H9 (cell line): ENCODE data around the gene SOWAHB. TPM values are rescaled to one million over a fixed set of nuclear protein-coding genes. Genes with fewer than 3 reads are reported as not detected.

Source experiments
- DNase-seq: peaks from one replicate; pipeline ENCODE4 v3.0.0-alpha.2; 2017
- H2AFZ ChIP-seq: one replicate; pipeline ENCODE4 v1.6.1; 2013; ENCODE audit warnings: mild to moderate bottlenecking, low read length, control low read depth, moderate library complexity
- H2AK5ac ChIP-seq: 2 replicates; pipeline ENCODE4 v1.6.1; 2013; ENCODE audit warnings: low read length, control low read depth, mixed read lengths; ENCODE audit not compliant: insufficient read length
- H2BK120ac ChIP-seq: one replicate; pipeline ENCODE4 v1.6.1; 2013; ENCODE audit warnings: low read depth, mild to moderate bottlenecking, low read length, control low read depth, inconsistent platforms; ENCODE audit not compliant: poor library complexity, severe bottlenecking
- H2BK12ac ChIP-seq: 2 replicates; pipeline ENCODE4 v1.6.1; 2013; ENCODE audit warnings: low read length, control low read depth, mixed read lengths, low read depth; ENCODE audit not compliant: insufficient read length
- H2BK15ac ChIP-seq: 2 replicates; pipeline ENCODE4 v1.6.1; 2013; ENCODE audit warnings: low read depth, low read length, control low read depth
- H2BK20ac ChIP-seq: one replicate; pipeline ENCODE4 v1.6.1; 2013; ENCODE audit warnings: low read depth, mild to moderate bottlenecking, low read length, control low read depth, inconsistent platforms; ENCODE audit not compliant: poor library complexity, severe bottlenecking
- H2BK5ac ChIP-seq: 2 replicates; pipeline ENCODE4 v1.6.1; 2013; ENCODE audit warnings: low read length, control low read depth, mixed read lengths; ENCODE audit not compliant: insufficient read length
- H3K14ac ChIP-seq: 2 replicates; pipeline ENCODE4 v1.6.1; 2013; ENCODE audit warnings: low read length, control low read depth; ENCODE audit not compliant: insufficient read depth
- H3K18ac ChIP-seq: 2 replicates; pipeline ENCODE4 v1.6.1; 2013; ENCODE audit warnings: low read depth, mild to moderate bottlenecking, mixed read lengths, low read length, control low read depth; ENCODE audit not compliant: insufficient read length
- H3K23ac ChIP-seq: 2 replicates; pipeline ENCODE4 v1.6.1; 2013; ENCODE audit warnings: low read length, control low read depth, mixed read lengths, low read depth; ENCODE audit not compliant: insufficient read length
- H3K23me2 ChIP-seq: 2 replicates; pipeline ENCODE4 v1.6.1; 2013; ENCODE audit warnings: low read depth, mild to moderate bottlenecking, mixed read lengths, low read length, control low read depth; ENCODE audit not compliant: insufficient read length, poor library complexity, severe bottlenecking
- H3K27ac ChIP-seq: 2 replicates; pipeline ENCODE4 v1.5.1; 2013; ENCODE audit warnings: low read length, control low read depth, mixed read lengths, low read depth; ENCODE audit not compliant: insufficient read length
- H3K27me3 ChIP-seq: 2 replicates; pipeline ENCODE4 v1.6.1; 2013; ENCODE audit warnings: low read length, control low read depth, inconsistent platforms; ENCODE audit not compliant: insufficient read depth
- H3K4ac ChIP-seq: 2 replicates; pipeline ENCODE4 v1.6.1; 2013; ENCODE audit warnings: low read depth, mild to moderate bottlenecking, control low read depth, inconsistent platforms, low read length, moderate library complexity
- H3K4me1 ChIP-seq: 2 replicates; pipeline ENCODE4 v1.6.1; 2013; ENCODE audit warnings: low read length, control low read depth, inconsistent platforms; ENCODE audit not compliant: insufficient read depth
- H3K4me2 ChIP-seq: 2 replicates; pipeline ENCODE4 v1.6.1; 2013; ENCODE audit warnings: low read length, control low read depth, mixed read lengths; ENCODE audit not compliant: insufficient read length, insufficient read depth
- H3K56ac ChIP-seq: 2 replicates; pipeline ENCODE4 v1.6.1; 2013; ENCODE audit warnings: low read depth, mild to moderate bottlenecking, mixed read lengths, low read length, control low read depth; ENCODE audit not compliant: insufficient read length
- H3K79me1 ChIP-seq: 2 replicates; pipeline ENCODE4 v1.6.1; 2013; ENCODE audit warnings: low read depth, mild to moderate bottlenecking, moderate library complexity, low read length, control low read depth, inconsistent platforms; ENCODE audit not compliant: insufficient read depth, poor library complexity, severe bottlenecking
- H3K79me2 ChIP-seq: 2 replicates; pipeline ENCODE4 v1.6.1; 2013; ENCODE audit warnings: low read length, control low read depth, inconsistent platforms; ENCODE audit not compliant: insufficient read depth
- H3K9ac ChIP-seq: 2 replicates; pipeline ENCODE4 v1.6.1; 2013; ENCODE audit warnings: low read length, control low read depth, mixed read lengths; ENCODE audit not compliant: insufficient read length; ENCODE audit errors: extremely low read depth
- H3K9me3 ChIP-seq: one replicate; pipeline ENCODE4 v1.6.1; 2013; ENCODE audit warnings: low read depth, low read length, inconsistent platforms; ENCODE audit not compliant: control insufficient read depth
- H3T11ph ChIP-seq: one replicate; pipeline ENCODE4 v1.6.1; 2013; ENCODE audit warnings: mild to moderate bottlenecking, low read length, control low read depth, inconsistent platforms
- H4K20me1 ChIP-seq: one replicate; pipeline ENCODE4 v1.6.1; 2013; ENCODE audit not compliant: control insufficient read depth, insufficient read length, insufficient read depth
- H4K5ac ChIP-seq: 2 replicates; pipeline ENCODE4 v1.6.1; 2013; ENCODE audit warnings: low read depth, mild to moderate bottlenecking, mixed read lengths, low read length, control low read depth; ENCODE audit not compliant: insufficient read length
- H4K8ac ChIP-seq: replicated peaks from 2 replicates; pipeline ENCODE4 v1.6.1; 2013; ENCODE audit warnings: low read length, control low read depth, mixed read lengths, low read depth; ENCODE audit not compliant: insufficient read length
- H4K91ac ChIP-seq: 2 replicates; pipeline ENCODE4 v1.6.1; 2013; ENCODE audit warnings: low read depth, mild to moderate bottlenecking, moderate library complexity, mixed read lengths, low read length, control low read depth; ENCODE audit not compliant: insufficient read length
- H3K27ac Mint-ChIP-seq, 3 experiments: 2 replicates in 2 of 3; 3 replicates in 1 of 3; pipeline ENCODE4 v1.8.0; 2020 to 2021; ENCODE audit warnings: mixed read lengths in 3 of 3, mild to moderate bottlenecking in 1 of 3, moderate library complexity in 1 of 3
- H3K27me3 Mint-ChIP-seq: 2 replicates; pipeline ENCODE4 v1.8.0; 2021; ENCODE audit warnings: low read depth, mild to moderate bottlenecking, moderate library complexity, mixed read lengths
- H3K36me3 Mint-ChIP-seq, 3 experiments: 2 replicates in 2 of 3; 3 replicates in 1 of 3; pipeline ENCODE4 v1.8.0; 2020 to 2021; ENCODE audit warnings: low read depth in 3 of 3, mixed read lengths in 3 of 3; ENCODE audit not compliant: insufficient read depth in 1 of 3
- H3K4me1 Mint-ChIP-seq, 2 experiments: 2 replicates each; pipeline ENCODE4 v1.8.0; 2020; ENCODE audit warnings: mixed read lengths in 2 of 2
- H3K4me3 Mint-ChIP-seq, 2 experiments: 2 replicates in 1 of 2; 3 replicates in 1 of 2; pipeline ENCODE4 v1.8.0; 2020 to 2021; ENCODE audit warnings: mild to moderate bottlenecking in 2 of 2, mixed read lengths in 2 of 2, moderate library complexity in 1 of 2
- H3K9me3 Mint-ChIP-seq, 2 experiments: 2 replicates in 1 of 2; 3 replicates in 1 of 2; pipeline ENCODE4 v1.8.0; 2020; ENCODE audit warnings: mild to moderate bottlenecking in 2 of 2, mixed read lengths in 2 of 2, moderate library complexity in 1 of 2
- WGBS: extraction: QIAGEN DNeasy Blood & Tissue Kit; methylation state at CpG from one replicate; pipeline ENCODE4 v1.1.7; 2013; ENCODE audit warnings: missing lambda C conversion rate, low lambda C conversion rate, mixed read lengths; ENCODE audit not compliant: insufficient read length; ENCODE audit errors: extremely low coverage; 5-methylcytosine and 5-hydroxymethylcytosine counted together
- total RNA-seq: library from RNA; stranded (reverse); gene quantifications from 2 replicates; pipeline ENCODE4 v1.2.1, GENCODE V29; 2021
- TF ChIP-seq, protein P1 (sequence below): fragments of 200-600 bp; sonication (generic); conservative IDR thresholded peaks from 3 replicates; pipeline ENCODE4 v1.8.0; 2021; ENCODE audit warnings: antibody characterized with exemption, mild to moderate bottlenecking

SOWAHB gene
- total RNA-seq, 1 experiment from 2014 or later: 0.26 TPM

GRCh38 chr4:76866641-76867040 is 31.3 kb downstream of the SOWAHB start:
- Histone ChIP-seq H3K23me2 (no peaks in the 10 kb centered on the region), H3K14ac (no peak overlapping the region), H4K8ac (no peak overlapping the region), H2BK20ac (no peak overlapping the region), H3K9ac (no peak overlapping the region), H2BK15ac (no peak overlapping the region), H3K27ac (no peak overlapping the region), H2BK12ac (no peak overlapping the region), H2BK5ac (no peak overlapping the region), H3K18ac (no peak overlapping the region), H4K91ac (no peak overlapping the region), H2AK5ac (no peak overlapping the region), H4K5ac (no peak overlapping the region), H3K23ac (no peak overlapping the region), H2AFZ (no peak overlapping the region), H2BK120ac (no peak overlapping the region), H3K79me2 (no peaks in the 10 kb centered on the region), H3K4me1 (no peaks in the 10 kb centered on the region; the same call in 1 of the 2 replicates), H3K4me2 (no peak overlapping the region), H3K4ac (no peak overlapping the region), H3K9me3 (no peaks in the 10 kb centered on the region), H3K56ac (no peak overlapping the region), H3T11ph (no peak overlapping the region), H3K27me3 (no peaks in the 10 kb centered on the region), H3K79me1 (no peaks in the 10 kb centered on the region), H4K20me1 (no peaks in the 10 kb centered on the region)
- Mint-ChIP-seq H3K27ac (no peak overlapping the region), H3K27me3 (no peaks in the 10 kb centered on the region), H3K9me3 (no peaks in the 10 kb centered on the region; a peak in 3 of 5 replicates), H3K36me3 (no peaks in the 10 kb centered on the region; a peak in 1 of 7 replicates), H3K4me1 (peaks cover 15 to 28% of the 10 kb centered on the region in 2 experiments), H3K4me3 (no peak overlapping the region)
- no peak for DNase-seq
- TF ChIP-seq, protein P1, sequence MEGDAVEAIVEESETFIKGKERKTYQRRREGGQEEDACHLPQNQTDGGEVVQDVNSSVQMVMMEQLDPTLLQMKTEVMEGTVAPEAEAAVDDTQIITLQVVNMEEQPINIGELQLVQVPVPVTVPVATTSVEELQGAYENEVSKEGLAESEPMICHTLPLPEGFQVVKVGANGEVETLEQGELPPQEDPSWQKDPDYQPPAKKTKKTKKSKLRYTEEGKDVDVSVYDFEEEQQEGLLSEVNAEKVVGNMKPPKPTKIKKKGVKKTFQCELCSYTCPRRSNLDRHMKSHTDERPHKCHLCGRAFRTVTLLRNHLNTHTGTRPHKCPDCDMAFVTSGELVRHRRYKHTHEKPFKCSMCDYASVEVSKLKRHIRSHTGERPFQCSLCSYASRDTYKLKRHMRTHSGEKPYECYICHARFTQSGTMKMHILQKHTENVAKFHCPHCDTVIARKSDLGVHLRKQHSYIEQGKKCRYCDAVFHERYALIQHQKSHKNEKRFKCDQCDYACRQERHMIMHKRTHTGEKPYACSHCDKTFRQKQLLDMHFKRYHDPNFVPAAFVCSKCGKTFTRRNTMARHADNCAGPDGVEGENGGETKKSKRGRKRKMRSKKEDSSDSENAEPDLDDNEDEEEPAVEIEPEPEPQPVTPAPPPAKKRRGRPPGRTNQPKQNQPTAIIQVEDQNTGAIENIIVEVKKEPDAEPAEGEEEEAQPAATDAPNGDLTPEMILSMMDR: no peak
- WGBS: no CpG with 5 or more reads among the region's 9 CpGs
